Measurements from ENCODE around the gene SEC31B. TPM values are rescaled to one million over a fixed set of nuclear protein-coding genes. Genes with fewer than 3 reads are reported as not detected.

Gene SEC31B
- total RNA-seq, 2 donors from 2014 or later: 13.7 to 15.3 TPM

DNA sequence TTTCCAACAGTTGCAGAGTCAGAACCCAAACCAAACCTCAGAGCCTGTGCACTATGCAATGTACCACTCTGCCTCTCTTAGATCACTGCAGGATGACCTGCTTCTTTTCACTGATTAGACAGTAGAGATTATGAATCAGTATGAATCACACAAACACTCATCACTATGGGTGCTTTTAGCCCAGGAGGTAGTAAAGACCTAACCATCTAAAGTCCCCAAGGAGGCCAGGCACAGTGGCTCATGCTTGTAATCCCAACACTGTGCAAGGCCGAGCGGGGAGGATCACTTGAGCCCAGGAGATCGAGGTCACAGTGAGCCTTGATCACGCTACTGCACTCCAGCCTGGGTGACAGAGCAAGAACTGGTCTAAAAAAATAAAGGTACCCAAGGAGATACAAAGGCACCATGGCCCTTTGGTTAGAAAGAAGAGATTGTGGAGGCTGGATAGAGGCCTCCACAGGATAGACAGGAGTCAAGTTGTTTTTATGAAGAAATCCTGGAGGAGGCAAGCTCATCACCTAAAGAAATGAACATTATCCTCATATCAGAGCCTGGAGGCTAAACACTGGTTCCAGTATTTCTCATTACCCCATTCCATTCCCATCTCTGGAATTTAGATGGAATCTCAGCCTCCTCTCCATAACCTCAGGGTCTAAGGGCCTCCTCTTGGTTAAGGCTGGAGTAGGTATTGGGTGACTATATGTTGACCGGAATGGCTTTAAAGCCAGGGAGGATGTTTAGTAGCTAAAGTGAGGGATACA lies 12.9 kb downstream of the SEC31B start:
- DNase-seq: no peak
- ATAC-seq: no peak
- intact Hi-C loops (cut with DNase I, micrococcal nuclease): no loop called here

DNA sequence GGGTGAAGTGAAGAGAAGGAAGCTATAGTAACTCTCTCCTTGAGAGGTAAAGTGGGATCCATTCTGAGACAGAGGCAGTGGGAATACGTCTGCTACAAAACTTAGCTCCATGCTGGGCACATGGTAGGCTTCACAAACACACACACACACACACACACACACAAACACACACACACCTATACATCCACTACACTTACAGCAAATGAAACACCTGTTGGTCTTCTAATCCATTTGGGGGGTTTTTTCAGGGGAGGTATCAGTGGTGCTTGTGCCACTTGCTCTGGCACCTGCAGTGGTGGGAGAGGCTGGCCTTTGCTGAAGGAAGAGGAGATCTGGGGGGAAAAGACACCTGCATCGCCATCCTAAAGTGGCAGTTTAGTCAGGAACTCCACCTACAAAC lies 14.5 kb downstream of the SEC31B start:
- ATAC-seq: no peak
- intact Hi-C loops (cut with DNase I, micrococcal nuclease): no loop called here
- no peak for DNase-seq

DNA sequence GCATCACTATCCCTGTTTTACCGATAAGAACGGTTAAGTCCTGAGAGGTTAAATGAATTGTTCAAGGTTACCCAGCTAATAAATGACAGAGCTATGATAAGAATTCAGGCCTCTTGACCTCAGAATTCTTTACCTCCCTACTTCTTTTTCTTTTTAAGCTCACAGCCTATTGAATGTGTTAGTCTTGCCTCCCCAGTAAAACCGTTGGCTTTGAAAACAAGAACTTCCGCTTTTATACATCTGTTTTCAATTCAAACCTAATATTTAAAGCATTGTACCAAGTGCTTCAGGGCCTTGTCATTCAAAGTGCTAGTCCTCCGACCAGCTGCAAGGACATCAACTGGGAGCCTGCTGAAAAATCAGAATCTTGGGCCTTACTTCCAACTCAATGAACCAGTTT lies 15.6 kb downstream of the SEC31B start:
- DNase-seq (no peak), ATAC-seq (no peak)
- intact Hi-C loops (cut with DNase I, micrococcal nuclease): no loop called here

DNA sequence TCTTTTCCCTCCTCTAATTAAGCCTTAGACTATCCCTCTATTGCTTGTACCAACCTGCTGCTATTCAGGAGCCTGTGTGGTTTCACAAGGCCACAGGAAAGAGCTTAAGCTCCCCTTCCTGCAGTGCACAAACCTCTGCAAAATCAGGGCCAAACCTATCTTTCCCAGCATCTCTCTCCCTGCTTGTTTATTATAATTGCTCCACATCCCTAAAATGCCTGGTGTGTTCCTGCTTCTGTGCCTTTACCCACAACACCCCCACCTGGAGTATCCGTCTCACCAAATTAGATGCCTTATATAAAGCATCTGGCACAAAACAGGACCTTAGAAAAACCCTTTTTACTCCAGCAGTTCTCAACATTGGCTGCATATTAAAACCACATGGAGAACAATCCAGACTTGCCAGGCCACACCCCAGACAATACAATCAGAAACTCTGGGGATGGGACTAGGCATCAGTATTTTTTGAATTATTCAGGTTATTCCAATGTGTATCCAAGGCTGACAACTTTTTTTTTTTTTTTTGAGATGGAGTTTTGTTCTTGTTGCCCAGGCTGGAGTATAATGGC lies 16.7 kb downstream of the SEC31B start:
- intact Hi-C loops (cut with DNase I, micrococcal nuclease): no loop called here

DNA sequence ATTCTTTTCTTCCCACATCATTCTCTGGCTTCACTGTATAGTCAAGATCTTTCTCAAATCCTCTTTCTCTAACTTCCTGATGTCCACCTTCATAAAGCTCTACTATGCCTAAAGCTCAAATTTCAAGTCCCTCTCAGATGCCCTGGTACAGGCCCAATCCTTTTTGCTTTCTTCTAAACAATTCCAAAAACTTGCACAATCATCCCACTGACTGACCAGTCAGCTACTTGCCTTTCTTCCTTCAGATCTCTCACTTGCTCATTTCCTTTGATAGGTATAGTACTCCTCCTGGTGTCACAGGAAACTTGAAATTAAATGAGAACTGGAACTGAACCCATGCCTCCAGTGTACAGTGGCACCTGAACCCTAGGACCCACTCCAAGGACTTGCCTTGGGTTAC lies 18.2 kb downstream of the SEC31B start:
- intact Hi-C loops (cut with DNase I, micrococcal nuclease): no loop called here
- no peak for DNase-seq
- ATAC-seq: no peak

More for the DNA sequence above, 16.7 kb downstream of the SEC31B start:
- DNase-seq (no peak), ATAC-seq (no peak)

DNA sequence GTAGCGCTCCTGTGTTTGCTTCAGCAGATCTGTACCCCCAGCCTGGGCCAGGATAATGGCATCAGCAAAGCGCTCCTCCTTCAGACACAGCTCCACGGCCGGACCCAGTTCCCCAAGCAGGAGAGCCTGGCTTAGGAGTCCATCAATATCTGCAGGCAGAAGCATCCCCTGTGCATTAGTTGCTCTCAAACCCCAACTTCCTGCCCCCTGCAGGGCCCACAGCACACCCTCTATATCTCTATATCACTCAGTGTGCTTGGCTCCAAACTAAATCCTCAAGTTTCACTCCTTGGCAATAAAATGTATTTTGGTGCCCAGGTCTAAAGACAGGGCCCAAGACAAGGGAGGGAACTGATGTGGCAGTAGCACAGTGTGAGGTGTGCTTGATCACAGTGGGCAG lies 21.6 kb downstream of the SEC31B start:
- ATAC-seq: no peak
- intact Hi-C loops (cut with DNase I, micrococcal nuclease): no loop called here

DNA sequence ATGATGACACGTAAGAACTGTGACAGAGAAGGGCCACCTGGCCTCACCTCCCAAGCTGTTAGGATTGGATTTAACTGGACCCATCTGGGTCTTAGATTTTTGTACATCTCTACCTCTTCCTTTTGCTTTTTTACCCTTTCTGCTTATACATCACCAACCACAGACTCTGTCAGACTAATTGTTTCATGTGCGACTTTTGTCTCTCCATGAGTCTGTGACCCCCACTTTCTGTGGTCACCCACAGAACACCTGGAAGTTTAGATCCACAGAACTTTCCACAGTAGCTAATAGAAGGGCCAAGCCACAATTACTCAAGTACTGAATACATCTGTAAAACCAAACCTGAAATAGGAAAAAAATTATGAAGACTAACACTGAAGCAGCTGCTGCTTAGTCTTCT lies 23.1 kb downstream of the SEC31B start:
- ATAC-seq (no peak), DNase-seq (no peak)
- intact Hi-C loops (cut with DNase I, micrococcal nuclease): no loop called here

More for the DNA sequence above, 21.6 kb downstream of the SEC31B start:
- DNase-seq: no peak

DNA sequence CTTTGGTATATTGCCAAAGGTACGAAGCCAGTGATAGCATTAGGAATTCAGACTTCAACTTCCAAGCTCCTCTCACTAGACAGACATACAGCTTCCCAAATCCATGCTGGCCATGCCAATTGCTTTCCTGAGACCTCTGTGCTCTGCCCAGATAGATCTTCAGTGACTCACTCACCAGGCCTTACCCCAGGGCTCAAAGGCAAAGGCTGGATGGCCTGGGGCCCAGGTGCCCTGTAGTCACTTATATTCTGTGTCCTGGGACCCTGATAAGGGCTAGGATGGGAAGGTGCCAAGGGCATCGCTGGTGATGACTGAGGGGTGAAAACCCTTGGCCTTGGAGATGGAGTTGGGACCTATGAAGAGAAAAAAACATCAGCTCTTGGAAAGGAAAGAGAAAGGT lies 29.1 kb downstream of the SEC31B start:
- no peak for DNase-seq
- ATAC-seq: no peak
- intact Hi-C loops (cut with DNase I, micrococcal nuclease): no loop called here

DNA sequence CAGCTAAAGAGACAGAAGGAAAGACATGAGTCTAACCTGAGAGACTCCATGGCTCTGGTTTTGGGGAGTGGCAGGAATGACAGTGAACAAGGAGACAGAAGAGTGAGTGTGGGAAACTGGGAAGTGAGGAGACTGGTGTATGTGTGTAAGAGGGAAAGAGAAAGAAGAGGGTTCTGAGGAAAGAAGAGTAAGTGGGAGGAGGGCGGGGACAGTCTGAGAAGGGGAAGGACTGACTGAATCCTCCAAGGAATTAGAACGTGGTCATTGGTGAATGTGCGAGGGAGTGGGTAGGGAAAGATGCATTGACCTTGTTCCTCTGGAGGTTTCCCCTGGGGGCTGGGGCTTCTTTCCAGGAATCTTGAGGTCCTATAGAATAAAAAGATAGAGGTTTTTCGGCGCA lies 30.3 kb downstream of the SEC31B start:
- intact Hi-C loops (cut with DNase I, micrococcal nuclease): no loop called here
- DNase-seq: no peak
- no peak for ATAC-seq

DNA sequence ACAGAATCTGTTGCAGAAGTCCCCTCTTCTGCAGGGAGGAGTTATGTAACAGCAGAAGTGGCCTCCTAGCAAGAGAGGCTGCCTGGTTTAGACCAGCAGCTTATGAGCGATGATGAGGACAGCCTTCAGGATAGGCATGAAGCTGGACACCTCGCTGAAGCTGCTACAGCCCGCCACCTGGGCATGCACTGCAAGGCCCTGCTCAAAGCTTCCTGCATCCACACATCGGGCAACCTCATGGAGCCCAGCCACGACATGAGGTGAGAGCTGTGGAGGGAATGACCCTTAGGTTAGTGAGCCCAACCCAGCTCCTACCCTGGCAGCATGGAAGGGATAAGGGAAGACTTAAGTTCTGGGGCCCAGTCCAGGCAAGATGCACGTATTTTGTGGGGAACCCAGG lies 32.1 kb downstream of the SEC31B start:
- intact Hi-C loops (cut with DNase I, micrococcal nuclease): no loop called here
- ATAC-seq: no peak
- no peak for DNase-seq

DNA sequence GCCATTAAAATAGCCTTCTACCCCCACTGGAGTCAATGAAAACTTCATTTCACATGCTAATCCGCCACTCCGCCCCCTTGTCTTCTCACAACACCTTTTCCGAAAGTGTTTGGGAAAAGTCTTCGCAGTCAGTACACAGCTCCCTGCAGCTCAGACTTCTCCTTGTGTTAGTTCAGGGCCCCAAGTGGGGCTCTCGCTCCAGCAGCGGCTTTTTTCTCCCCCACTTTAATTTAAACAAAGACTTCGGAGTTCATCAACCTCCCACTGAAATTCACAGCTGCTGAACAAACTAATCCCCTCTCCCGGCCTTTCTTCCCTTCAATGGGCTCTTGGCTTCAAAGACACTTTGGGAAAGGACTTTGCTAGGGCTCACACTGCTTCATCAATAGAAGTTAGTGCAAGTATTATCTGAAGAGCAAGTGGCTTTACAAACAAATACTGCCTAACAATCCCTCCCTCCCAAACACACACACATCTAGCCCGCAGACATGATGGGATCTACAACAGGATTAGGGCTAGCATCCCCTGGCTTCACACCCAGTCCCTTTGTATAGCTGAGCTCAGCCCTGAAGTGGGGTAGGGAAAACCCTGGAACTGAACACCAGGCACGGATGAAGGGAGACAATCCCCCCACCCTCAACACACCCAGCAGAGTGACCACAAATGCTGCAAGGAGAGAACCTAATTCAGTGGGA lies 33.7 kb downstream of the SEC31B start:
- DNase-seq (no peak), ATAC-seq (no peak)
- intact Hi-C loops (cut with DNase I, micrococcal nuclease): no loop called here

DNA sequence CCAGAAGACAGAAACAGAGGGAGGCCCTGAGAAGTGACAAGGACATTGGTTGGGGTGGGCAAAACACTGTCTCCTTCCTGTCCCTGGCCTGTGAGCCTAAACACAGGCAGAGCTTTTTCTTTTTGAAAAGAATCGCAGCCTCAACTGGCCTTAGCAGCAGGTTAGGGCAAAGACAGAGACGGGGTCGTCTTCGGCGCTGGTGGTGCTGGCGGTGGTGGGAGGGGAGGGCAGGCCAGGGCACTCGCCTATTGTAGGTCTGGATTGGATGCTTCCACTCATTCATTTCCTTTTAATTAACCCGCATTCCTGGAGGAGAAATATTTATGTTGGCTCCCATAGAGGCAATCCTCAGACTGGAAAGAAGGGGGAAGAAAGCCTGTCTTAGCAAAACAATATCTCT lies 34.3 kb downstream of the SEC31B start:
- no peak for DNase-seq
- no peak for ATAC-seq
- intact Hi-C loops (cut with DNase I, micrococcal nuclease): no loop called here

DNA sequence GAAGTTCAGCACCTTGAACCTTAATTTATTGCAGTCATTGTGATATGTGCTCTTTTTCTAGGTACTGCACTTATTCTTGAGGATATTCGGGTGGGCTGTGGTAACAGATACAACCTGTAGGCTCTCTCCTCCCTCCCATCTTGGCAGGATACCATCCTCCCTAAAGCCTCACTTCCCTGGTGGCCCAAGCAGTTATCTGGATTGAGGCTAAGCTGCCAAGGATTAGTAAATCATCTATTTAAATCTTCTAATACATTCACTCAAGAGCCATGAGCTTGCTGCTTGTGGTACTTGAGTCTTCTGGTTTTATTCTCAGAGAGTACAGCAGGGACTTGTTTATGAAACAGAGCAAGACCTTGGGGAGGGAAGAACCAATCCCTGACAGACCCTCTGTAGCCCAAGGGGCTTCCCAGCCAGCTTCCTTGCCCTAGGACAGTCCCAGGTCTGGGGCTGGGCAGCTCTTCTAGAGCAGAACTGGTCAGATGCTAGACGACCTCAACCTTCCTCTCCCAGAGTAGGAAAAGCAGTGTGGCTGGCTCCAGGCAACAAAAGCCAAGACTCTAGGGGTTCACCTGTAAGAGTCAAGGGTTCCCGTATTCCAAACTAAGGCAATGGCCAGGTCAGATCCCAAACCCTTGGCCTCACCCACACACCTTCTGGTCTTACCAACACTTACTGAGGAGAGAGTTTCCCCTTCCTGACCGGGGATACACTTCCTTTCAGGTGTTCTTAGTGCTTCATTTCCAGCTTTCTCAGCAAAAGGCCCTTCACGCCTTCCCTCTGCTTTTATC lies 35.6 kb downstream of the SEC31B start:
- ATAC-seq: no peak

DNA sequence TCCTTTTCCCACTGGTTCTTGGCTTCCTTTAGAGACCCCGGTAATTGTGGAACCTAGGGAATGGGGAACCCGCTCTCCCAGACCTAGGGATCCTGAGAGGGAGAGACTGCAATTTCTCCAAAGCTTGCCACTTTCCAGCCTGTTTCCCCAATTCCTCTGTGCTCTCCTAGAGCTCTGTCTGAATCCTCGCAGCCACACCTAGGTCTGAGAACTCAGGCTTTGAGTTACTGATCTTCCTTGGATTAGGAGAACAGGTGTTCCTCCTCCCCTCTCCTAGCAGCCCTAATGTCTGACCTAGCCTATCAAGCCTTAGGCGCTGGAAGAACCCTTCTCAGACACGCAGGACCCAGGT lies 36.9 kb downstream of the SEC31B start:
- ATAC-seq (no peak), DNase-seq (no peak)
- intact Hi-C loops (cut with DNase I, micrococcal nuclease): no loop called here

More for the DNA sequence above, 35.6 kb downstream of the SEC31B start:
- intact Hi-C loops (cut with DNase I, micrococcal nuclease): no loop called here
- DNase-seq: no peak

DNA sequence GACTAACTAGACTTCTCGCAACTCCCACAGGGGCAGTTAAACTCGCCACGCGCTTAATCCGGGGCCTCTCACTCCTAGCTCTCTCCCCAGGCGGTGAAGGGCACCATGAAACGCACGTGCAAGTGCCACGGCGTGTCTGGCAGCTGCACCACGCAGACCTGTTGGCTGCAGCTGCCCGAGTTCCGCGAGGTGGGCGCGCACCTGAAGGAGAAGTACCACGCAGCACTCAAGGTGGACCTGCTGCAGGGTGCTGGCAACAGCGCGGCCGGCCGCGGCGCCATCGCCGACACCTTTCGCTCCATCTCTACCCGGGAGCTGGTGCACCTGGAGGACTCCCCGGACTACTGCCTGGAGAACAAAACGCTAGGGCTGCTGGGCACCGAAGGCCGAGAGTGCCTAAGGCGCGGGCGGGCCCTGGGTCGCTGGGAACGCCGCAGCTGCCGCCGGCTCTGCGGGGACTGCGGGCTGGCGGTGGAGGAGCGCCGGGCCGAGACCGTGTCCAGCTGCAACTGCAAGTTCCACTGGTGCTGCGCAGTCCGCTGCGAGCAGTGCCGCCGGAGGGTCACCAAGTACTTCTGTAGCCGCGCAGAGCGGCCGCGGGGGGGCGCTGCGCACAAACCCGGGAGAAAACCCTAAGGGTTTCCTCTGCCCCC lies 37.4 kb downstream of the SEC31B start:
- ATAC-seq: peak; percentile 73
- intact Hi-C loops (cut with DNase I, micrococcal nuclease): no loop called here
- peak; percentile 49 to 67 for DNase-seq

DNA sequence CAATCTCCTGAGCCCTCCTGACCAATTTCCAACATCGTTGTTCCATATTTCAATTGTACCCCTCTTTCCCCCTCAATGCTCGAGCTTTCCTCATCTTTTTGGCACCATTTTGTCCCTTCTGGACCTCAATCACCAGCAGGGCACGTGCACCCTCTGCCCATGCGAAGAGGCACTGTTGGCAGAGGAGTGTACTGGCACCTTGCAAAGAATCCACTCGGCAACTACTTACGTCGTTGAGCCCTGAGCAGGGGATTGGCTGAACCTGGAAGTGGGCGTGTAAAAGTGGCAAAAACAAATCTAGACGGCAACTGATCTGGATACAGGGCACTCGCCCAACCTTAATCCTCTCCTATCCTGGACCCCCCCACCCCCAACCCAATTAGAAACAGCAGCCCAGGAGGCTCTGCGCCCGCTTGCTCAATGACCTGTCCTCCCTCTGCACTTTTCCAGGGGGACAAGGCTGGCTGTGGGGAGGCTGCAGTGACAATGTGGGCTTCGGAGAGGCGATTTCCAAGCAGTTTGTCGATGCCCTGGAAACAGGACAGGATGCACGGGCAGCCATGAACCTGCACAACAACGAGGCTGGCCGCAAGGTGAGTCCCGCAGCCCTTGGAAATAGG lies 38.1 kb downstream of the SEC31B start:
- intact Hi-C loops (cut with DNase I, micrococcal nuclease): no loop called here
- ATAC-seq (peak; percentile 93), DNase-seq (peak; percentile 72 to 84)

DNA sequence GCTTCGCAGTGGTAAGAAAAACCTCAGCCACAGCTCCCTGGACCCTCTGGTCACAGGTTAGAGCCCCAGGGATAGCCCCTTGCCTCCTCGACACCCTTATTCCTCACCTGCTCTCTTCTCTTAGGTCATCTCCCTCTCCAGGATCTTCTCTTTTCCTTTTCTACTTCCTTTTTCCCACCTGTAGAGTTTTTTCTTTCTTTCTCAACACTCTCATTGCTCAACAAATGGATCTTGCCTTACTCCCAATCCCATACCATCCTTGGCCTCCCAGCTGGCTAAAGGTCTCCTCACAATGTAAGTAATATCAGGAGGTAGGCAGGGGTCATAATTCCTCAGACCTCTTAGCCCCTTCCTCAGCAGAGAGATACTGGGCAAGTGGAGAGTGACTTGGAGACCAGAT lies 39.7 kb downstream of the SEC31B start:
- no peak for DNase-seq
- ATAC-seq: no peak
- intact Hi-C loops (cut with DNase I, micrococcal nuclease): no loop called here

DNA sequence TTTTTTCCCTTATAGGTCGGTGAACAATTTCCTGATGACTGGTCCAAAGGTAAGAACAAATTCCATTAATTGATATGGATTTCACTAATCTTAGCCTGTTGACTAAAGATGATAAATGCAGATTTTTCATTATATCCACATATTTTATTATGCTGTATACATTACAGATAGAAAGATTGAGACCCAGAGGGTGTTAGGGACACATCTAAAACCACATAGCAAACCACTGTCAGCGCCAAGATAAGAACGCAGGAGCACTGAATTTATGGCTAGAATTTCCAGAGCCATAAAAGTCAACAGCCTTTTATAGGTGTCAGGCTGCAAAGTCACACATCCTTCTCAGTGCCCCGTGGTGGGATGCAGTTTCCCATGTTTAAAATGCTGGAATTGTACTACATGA lies 40.6 kb downstream of the SEC31B start:
- intact Hi-C loops (cut with DNase I, micrococcal nuclease): no loop called here
- peak; percentile 41 for ATAC-seq
- DNase-seq: peak in 1 of 2 donors; percentile 8

DNA sequence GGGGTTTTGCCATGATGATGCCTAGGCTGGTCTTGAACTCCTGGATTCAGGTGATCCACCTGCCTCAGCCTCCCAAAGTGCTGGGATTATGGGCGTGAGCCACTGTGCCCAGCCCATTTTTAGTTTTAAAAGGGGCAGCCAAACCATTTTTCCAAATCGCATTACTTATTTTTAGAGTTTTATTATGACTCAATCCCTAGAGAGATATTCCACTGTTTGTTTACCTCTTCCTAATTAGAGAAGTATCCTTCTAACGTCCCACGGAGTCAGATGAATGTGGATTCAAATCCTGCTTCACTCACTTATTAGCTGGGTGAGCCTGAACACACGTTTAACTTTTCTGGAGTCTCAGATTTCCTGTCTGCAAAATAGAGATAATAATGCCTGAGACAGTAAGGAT lies 41.7 kb downstream of the SEC31B start:
- intact Hi-C loops (cut with DNase I, micrococcal nuclease): no loop called here
- DNase-seq (no peak), ATAC-seq (no peak)

Data from left colon (tissue), 2 donors.